ENCODE measurements around the gene MAD1L1. TPM values are rescaled to one million over a fixed set of nuclear protein-coding genes. Genes with fewer than 3 reads are reported as not detected.

Gene MAD1L1
- total and polyA plus RNA-seq, 8 donors = 12.8 to 469 (median 27.3) TPM

GRCh38 chr7:1967512-1968396, 265.0 kb downstream of the MAD1L1 start:
- Histone ChIP-seq H3K4me3 (no peak overlapping the region), H3K36me3 (peaks cover 0 to 30% (median 15%) of the 10 kb centered on the region in 4 donors), H3K9me3 (no peaks in the 10 kb centered on the region), H3K4me1 (no peaks in the 10 kb centered on the region), H3K27me3 (no peaks in the 10 kb centered on the region), H3K27ac (no peak overlapping the region)
- WGBS, 5 donors = 96 to 98% (median 97%) methylated on average over 37 to 45 of the region's 45 CpGs
- DNase-seq = no peak
- TF ChIP-seq POLR2AphosphoS5 (IDR thresholded peaks at IDR 0.05) (no peak), POLR2A (IDR thresholded peaks at IDR 0.05) (no peak), EP300 (IDR thresholded peaks at IDR 0.05) (no peak), CTCF (IDR thresholded peaks at IDR 0.05) (no peak)
- intact Hi-C loops (cut with DNase I; ENCODE audit: low total_unique reads) = no loop called here

- 91 to 94% (median 92%) methylated on average over 26 of the region's 26 CpGs for WGBS, 5 donors
- Histone ChIP-seq H3K9me3 (no peaks in the 10 kb centered on the region), H3K4me1 (no peaks in the 10 kb centered on the region), H3K27ac (no peak overlapping the region), H3K27me3 (no peaks in the 10 kb centered on the region), H3K4me3 (no peak overlapping the region), H3K36me3 (peaks cover 0 to 30% (median 14%) of the 10 kb centered on the region in 4 donors)
- intact Hi-C loops (cut with DNase I; ENCODE audit: low total_unique reads) = no loop called here
- TF ChIP-seq POLR2AphosphoS5 (IDR thresholded peaks at IDR 0.05) (no peak), POLR2A (IDR thresholded peaks at IDR 0.05) (no peak), EP300 (IDR thresholded peaks at IDR 0.05) (no peak), CTCF (IDR thresholded peaks at IDR 0.05) (no peak)
- DNase-seq = no peak
Measured at GRCh38 chr7:1966631-1967200, 266.0 kb downstream of the MAD1L1 start.

GRCh38 chr7:1965579-1966294, 267.0 kb downstream of the MAD1L1 start:
- 88 to 95% (median 94%) methylated on average over 12 to 26 of the region's 26 CpGs for WGBS, 5 donors
- no peak for TF ChIP-seq POLR2A (IDR thresholded peaks at IDR 0.05)
- TF ChIP-seq POLR2AphosphoS5 (IDR thresholded peaks at IDR 0.05) = no peak
- no peak for TF ChIP-seq CTCF (IDR thresholded peaks at IDR 0.05)
- no peak for TF ChIP-seq EP300 (IDR thresholded peaks at IDR 0.05)
- no peak for DNase-seq

GRCh38 chr7:1964913-1965578, 267.7 kb downstream of the MAD1L1 start:
- intact Hi-C loops (cut with DNase I; ENCODE audit: low total_unique reads) = no loop called here
- H3K9me3 ChIP-seq = no peaks in the 10 kb centered on the region
- TF ChIP-seq CTCF (IDR thresholded peaks at IDR 0.05) = no peak
- TF ChIP-seq POLR2AphosphoS5 (IDR thresholded peaks at IDR 0.05) = no peak
- TF ChIP-seq EP300 (IDR thresholded peaks at IDR 0.05) = no peak
- TF ChIP-seq POLR2A (IDR thresholded peaks at IDR 0.05) = no peak
- DNase-seq = no peak
- H3K4me1 ChIP-seq = no peaks in the 10 kb centered on the region
- peaks cover 0 to 30% (median 14%) of the 10 kb centered on the region in 4 donors for H3K36me3 ChIP-seq
- no peak overlapping the region for H3K4me3 ChIP-seq
- no peak overlapping the region for H3K27ac ChIP-seq
- WGBS, 5 donors = 92 to 96% (median 95%) methylated on average over 25 of the region's 25 CpGs
- H3K27me3 ChIP-seq = no peaks in the 10 kb centered on the region

More at GRCh38 chr7:1965579-1966294, 267.0 kb downstream of the MAD1L1 start:
- Histone ChIP-seq H3K4me3 (no peak overlapping the region), H3K36me3 (peaks cover 0 to 30% (median 14%) of the 10 kb centered on the region in 4 donors), H3K4me1 (no peaks in the 10 kb centered on the region), H3K27ac (no peak overlapping the region), H3K27me3 (no peaks in the 10 kb centered on the region), H3K9me3 (no peaks in the 10 kb centered on the region)
- intact Hi-C loops (cut with DNase I; ENCODE audit: low total_unique reads) = no loop called here
